GM19324 (cell line): ENCODE results near the gene USP22.

Experiments
- ATAC-seq: cut with Tn5 transposase; IDR thresholded peaks from one replicate; pipeline ENCODE4 v1.9.1; 2021; ENCODE audit warnings: mild to moderate bottlenecking, moderate library complexity; ENCODE audit not compliant: unreplicated experiment, low FRiP score

USP22 gene

GRCh38 chr17:20966870-20967269, 75.9 kb downstream of the USP22 start:
- no peak for ATAC-seq

- no peak for ATAC-seq
Observed at GRCh38 chr17:20965492-20965891, 77.3 kb downstream of the USP22 start.

- ATAC-seq: no peak
Observed at GRCh38 chr17:20961586-20961985, 81.2 kb downstream of the USP22 start.

GRCh38 chr17:20960871-20961270, 81.9 kb downstream of the USP22 start:
- no peak for ATAC-seq

GRCh38 chr17:20955427-20956323, 87.1 kb downstream of the USP22 start:
- ATAC-seq: no peak

GRCh38 chr17:20954794-20955193, 88.0 kb downstream of the USP22 start:
- no peak for ATAC-seq

GRCh38 chr17:20952183-20952582, 90.6 kb downstream of the USP22 start:
- no peak for ATAC-seq
